Endothelial cell of hepatic sinusoid (primary cell): ENCODE data around the gene WWC2.

Experiments
- in situ Hi-C: cut with HindIII; loops from 2 replicates; pipeline ENCODE4 v1.10.0; 2017; ENCODE audit warnings: low sequenced_read_pairs

WWC2 gene

DNA sequence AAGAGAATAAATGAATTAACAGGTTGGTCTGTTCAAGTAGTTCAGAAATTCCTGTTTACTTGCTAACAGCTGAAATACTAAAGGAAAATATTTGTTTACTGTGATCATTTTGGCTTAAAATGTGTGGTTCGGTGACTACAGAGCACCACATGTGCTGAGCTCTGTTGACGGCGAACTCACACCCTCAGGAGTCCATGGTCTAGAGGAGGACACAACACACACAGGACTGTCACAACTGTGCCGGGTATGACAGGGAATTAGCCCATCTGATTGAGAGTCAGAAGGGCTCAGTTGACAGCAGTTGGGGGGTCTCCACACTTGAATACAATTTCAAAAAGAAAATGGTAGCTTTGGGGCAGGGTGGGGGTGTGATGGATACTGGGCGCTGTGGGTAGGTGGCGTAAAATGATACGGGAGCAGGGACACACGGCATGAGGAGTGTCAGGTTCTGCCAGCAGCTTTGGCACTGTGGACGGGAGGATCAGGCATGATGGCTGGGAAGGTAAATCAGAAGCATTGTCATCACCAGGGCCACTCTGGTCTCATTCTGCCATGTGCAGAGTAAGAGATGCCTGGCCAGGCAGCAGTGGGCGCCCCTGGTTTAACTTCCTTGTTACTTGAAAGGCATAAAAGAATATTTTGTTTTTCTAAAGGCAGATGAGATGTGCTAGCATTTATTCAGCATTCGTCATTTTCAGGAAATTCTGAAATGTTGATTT is 187.7 kb downstream of the WWC2 start:
- in situ Hi-C loops: no loop called here

DNA sequence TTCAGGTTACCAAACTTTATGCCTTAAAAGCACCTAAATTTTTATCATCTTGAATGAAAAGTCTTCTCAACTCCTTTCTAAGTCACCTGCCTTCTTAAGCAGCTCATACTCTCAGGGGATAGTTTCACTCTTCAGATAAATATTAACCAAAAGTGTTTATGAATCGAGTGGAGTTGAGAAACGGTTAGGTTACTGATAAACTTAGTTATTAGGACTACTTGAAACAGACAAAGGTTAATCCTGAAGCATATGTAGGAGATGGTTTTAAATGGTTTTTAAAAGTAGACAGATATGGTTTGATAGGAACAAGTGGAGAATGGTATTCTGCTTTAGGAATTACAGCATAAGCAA is 188.2 kb downstream of the WWC2 start:
- in situ Hi-C loops: no loop called here

- in situ Hi-C loops: no loop called here
Measured at GRCh38 chr4:183287677-183288076, 188.6 kb downstream of the WWC2 start.

DNA sequence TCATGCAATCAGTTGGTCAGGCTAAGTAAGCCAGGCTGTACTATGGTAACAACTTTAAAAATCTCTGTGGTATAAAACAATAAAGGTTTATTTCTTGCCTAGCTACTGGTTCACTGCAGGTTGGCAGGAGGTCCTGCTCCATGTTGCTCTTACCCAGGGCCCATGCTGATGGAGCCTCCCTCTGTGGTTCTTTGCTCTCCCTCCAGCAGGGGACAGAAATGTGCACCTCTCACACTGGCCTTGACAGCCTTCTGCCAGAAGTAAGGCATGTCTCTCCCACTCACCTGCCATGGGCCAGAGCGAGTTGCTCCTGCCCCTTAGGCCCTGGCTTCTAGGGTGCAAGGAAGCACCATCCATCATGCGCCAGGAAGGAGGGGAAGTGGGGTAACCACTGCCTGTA is 189.9 kb downstream of the WWC2 start:
- in situ Hi-C loops: no loop called here

DNA sequence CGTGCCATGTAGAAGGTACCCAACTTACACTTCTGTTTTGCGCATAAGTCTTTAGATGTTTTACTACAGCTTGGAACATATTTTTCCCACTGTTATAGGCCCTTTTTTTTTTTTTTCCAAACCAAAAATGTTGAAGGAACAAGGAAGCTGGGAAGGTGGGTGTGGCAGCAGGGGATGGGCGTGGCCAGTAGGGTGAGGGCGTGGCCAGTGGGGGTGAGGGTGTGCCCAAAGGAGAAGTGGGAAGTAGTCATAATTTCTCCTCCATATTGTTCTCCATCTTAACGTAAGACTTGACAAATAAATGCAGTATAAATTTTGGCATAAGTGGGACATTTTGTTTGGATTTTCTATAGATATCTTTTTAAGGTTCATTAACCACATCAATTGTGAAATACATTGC is 190.6 kb downstream of the WWC2 start:
- in situ Hi-C loops: no loop called here

DNA sequence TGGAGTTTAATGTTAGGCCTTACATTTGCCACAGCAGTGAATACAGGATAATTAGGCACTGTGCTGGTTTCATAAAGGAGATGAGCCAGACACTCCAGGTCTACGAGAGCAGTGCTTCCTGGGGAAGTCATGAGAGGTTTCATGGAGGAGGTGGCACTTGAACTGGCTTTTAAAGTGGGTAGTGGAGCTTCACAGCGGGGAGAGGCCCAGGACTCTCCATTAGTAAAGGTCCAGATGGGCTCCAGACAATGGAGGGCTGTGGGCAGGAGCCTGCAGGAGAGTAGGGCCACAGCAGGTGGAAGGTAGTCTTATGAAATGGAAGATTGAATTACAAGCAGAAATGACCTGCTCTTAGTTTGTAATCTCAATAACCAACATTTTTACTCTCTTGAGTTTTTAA is 192.0 kb downstream of the WWC2 start:
- in situ Hi-C loops: no loop called here

DNA sequence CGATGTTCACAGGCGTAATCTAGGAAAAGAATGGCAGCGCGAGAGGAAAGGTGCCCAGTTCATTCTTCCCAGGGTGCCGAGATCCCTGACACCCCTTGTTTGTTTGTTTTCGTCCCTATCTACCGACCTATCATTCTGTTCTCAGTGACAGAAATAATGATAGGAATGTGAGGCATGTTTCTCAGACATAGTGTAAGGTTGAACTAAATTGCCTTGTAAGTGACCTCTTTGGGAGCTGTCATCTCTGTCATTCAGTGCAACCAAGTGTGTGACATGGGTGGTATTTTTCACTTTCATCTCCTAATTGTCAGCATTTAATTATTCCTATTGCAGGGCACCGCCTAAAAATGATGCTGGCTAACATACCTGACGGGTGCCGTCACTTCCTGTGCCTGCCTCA is 196.7 kb downstream of the WWC2 start:
- in situ Hi-C loops: no loop called here

DNA sequence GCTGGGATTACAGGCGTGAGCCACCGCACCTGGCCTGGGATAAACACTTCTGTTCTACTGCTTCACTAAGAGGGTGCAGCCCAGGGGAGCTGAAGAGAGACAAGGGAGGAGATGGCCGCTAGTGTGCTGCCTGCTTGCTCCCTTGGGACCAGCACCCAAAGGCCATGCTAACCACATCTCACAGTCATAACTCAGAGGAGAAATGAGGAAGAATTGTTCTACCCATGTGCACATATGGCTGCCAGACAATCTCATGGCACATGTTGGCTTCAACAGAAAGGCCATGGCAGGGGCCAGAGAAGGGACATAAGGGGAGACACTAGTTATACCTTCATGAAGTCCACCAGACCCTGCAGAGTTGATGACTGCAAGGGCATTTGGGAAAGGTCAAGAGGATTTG is 198.6 kb downstream of the WWC2 start:
- in situ Hi-C loops: no loop called here

DNA sequence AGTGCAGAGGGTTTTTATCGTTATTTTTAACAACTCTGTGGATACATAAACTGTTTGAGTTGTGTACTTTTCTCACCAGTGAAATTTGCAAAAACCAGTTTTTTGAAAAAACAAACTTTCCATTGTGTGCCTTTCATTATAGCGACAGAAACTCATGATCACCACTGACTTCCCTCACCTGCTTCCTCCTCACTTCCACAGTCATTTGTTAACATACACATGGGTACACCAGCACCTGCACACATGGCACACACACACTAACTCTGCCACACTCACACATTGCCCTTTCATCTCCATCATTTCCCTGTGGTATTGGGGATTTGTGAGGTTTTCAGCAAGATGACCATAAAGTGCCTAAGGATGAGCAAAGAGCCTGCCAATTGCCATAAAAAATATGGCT is 200.4 kb downstream of the WWC2 start:
- in situ Hi-C loops: no loop called here

GRCh38 chr4:183300070-183300469 is 201.0 kb downstream of the WWC2 start:
- in situ Hi-C loops: no loop called here

DNA sequence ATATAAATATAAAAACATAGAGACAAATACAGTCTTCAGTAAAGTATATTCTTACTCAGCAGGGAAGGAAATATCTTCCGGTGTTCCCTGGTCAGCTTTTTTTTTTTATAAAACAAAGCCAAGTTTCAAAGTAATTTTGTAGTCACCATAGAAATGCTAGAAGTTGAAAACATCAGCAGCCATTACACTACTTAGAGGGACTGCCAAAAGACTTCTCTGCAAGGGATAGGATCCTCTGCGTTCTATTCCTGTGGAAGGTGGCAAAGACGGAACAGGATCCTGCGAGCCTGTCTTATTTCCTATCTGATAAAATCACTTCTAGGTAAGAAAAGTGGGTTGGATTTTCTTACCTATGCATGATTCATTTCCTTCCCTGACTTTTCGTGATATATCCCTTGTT is 201.6 kb downstream of the WWC2 start:
- in situ Hi-C loops: no loop called here

DNA sequence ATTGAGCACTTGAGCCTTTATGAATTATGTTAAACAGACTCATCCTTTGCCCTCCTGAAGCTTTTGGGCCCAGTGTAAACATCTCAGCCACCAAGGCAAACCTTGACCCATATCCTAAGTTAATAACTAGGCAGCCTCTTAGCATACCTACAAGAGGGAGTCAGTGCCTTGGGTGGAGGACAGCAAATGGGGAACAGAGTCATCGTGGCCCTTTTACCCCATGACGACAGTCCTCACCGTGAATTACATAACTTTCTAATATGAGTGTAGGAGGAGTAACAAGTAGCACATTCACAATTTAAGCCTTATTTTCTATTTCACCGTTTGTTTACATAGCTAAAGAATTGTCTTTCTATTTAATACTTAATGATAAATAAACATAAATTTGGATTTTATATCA is 204.2 kb downstream of the WWC2 start:
- in situ Hi-C loops: no loop called here

DNA sequence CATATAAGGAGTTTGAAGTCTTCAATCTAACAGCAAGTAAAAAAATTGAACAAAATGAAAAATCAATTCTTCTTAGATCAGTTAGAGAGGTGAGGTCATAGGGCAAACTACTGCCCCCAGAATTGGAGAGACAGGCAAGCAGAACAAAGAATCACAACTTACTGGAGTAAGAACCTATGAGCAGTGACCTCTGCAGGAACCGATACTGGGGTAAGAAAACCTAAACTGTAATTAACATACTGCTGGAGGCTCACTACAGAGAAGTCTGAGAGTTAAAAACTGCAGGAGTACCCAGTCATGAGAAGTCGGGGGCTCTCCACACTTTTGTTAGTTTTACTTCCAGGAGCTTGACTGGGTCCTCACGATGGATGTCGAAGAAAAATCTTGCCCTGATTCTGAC is 205.0 kb downstream of the WWC2 start:
- in situ Hi-C loops: no loop called here

DNA sequence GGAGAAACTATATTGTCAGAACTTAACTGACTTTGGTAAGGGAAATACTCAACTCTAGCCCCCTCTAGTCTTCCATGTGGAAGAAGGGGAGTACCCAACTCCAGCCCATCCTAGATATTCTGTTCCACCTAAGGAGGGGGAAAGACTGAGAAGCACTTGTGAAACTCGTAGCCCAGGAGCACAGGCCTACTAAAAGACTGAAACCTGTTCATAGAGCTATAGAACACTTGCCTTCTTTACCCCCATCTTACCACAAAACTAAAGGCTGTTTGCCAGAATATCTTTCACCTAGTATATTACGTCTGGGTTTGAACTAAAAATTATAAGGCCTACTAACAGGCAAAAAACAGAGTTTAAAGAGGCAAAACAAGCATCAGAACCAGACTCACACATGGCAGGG is 205.5 kb downstream of the WWC2 start:
- in situ Hi-C loops: no loop called here

DNA sequence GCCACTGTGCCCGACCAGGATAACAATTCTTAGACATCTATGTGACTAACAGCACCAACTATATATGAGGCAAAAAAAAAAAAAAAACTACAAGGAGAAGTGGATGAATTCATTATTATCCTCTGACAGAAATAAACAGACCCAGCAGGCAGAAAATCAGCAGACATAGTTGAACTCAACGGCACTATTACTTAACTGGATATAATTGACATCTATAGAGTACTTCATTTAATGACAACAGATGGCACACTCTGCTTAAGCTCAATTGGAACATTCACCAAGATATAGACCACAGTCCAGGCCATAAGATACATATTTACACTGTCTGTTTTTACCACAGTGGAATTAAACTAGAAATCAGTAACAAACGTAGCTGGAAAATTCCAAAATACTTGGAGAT is 207.8 kb downstream of the WWC2 start:
- in situ Hi-C loops: no loop called here

GRCh38 chr4:183312841-183313240 is 213.8 kb downstream of the WWC2 start:
- in situ Hi-C loops: no loop called here

- in situ Hi-C loops: no loop called here
Measured at GRCh38 chr4:183314336-183314735, 215.3 kb downstream of the WWC2 start.

DNA sequence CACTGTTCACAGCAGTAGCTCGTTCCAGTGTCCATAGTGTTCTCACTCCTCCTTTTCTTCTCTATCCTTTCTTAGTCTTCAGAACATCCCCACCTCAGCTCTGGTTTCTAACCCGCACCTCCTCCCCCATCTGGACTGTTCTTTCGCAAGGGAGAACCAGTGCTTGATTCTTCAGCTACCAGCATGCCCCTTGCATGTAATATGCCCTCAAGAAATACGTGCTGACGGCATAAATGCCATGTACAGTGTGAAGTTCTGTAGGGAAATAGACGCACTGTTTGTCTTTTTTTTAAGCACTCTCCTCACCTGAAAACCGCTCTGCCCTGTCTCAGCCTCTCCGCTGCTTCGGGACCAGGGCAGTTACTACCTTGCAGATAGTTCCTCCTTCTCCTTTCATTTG is 215.7 kb downstream of the WWC2 start:
- in situ Hi-C loops: no loop called here

DNA sequence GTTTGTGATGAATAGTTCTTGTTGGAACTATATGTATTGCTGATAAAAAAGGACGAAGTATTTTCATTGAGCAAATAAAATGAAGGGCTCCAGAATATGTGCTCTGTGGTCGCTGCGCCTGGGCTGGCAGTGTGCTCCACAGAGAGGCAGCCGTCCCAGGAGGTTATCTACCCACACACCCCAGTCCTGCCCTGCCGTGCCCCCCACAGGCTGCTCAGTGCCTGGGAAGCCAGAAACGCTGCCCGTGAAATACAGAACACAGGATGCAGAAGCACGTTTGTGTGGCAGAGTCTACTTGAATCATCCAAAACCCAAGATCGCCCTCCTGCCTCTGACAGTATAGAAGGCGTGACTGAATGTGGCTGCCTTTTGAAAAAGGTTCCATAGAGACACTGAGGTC is 219.6 kb downstream of the WWC2 start:
- in situ Hi-C loops: no loop called here

DNA sequence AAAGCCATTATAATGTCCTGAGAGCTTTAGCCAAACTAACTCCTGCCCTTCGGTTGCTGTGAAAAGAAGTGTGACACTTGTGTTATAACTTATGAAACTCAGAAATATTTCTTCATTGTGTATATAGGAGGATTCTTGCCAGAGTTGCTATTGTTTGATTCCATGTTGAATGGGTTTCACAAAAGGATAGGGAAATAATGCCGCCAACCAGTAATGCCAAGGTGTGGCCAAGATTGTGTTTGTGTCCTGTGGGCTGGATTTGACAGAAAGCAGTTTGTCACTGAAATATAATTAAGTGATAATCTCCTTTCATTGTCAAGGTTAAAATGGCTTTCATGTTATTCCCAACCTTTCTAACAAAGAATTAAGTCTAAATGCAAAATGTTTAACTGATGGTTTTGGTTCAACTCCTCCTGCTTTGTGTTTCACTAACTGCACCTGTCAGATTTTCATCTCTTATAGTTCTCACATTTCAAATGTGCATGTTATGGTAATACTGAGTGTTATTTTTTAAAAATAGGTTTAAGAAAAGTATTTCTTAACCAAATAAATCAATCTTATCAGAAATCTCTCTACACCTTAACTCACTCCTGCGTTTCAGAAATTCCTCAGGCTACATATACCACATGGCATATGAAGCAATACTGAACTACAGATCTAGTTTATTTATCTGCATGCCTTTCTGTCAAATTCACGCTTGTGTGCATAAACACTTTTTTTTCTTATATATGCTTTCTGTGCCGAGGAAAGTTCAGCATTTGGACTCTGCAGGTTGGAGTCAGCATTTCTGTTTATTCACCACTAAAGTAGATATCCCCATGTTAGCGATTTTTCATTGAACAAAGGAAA is 221.4 kb downstream of the WWC2 start, which contains the start of gene CLDN22:
CLDN22 (minus strand) TSS at position 66 of the 849 bp plus-strand sequence; CDS start at position 8, 58 bp downstream.
- in situ Hi-C loops: loop anchor here (5.0 kb wide), 1 partner anchor 37 kb away; no protein-coding TSS in a partner anchor

DNA sequence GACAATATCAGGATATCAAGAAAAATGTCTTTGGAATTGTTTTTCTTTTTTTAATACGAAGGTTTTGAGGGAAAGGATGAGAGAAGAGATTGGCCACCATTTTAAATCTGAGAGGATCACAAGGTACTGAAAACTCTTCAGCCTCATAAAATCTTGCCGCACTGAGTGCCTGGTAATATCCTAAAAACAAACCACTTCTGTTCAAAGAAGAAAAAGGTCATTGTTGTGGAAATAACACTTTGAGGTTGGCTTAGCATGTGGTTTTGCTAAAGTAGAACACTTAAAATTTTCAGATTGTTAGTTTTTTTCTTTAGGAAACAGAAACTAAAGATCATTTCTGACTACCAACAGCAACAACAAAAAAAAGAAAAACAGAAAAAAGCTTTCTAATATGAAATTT is 222.0 kb downstream of the WWC2 start:
- in situ Hi-C loops: loop anchor here (5.0 kb wide), 1 partner anchor 36 kb away; no protein-coding TSS in a partner anchor

DNA sequence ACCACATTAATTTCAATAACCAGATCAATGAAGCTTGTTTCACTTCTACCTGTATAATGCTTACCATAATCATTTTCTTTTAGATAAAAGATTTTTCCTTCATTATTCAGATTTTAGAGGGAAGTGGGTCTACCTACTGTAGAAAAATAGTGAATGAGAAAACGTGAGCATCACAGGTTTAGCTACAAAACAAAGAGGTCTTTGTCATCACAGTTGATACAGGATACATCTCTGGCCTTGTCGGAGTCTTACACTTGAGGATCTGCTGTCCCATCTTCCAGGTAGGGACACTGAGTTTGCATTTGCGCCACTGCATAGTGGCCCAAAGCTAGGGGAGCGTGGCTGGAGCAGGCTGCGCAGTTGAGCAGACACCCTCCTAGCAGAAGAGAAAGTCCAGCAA is 222.5 kb downstream of the WWC2 start:
- in situ Hi-C loops: loop anchor here (5.0 kb wide), 1 partner anchor 36 kb away; no protein-coding TSS in a partner anchor
